H1 (cell line): Measurements from ENCODE around the gene CHI3L2. TPM values are rescaled to one million over a fixed set of nuclear protein-coding genes. Genes with fewer than 3 reads are reported as not detected.

Source experiments
- CTCF ChIA-PET: fragments of 300-600 bp; sonication (Branson Sonifier 250); formaldehyde crosslinking; loops from one replicate; lab custom pipeline; 2021; ENCODE audit not compliant: partially characterized antibody; lab: Charles Lee
- POLR2A ChIA-PET: fragments of 300-600 bp; sonication (Branson Sonifier 250); formaldehyde crosslinking; loops from one replicate; lab custom pipeline; 2021; ENCODE audit warnings: inconsistent platforms; ENCODE audit not compliant: partially characterized antibody; lab: Charles Lee
- DNase-seq, 2 experiments: peaks; one replicate each; pipeline versions ENCODE4 v3.0.0 to v3.0.0-alpha.2; 2010 to 2022; ENCODE audit warnings: low spot score in 2 of 2, low read depth in 1 of 2, mixed read lengths in 1 of 2
- FAIRE-seq: peaks from 2 replicates; lab custom pipeline; 2011; peaks lifted over from hg19 to GRCh38; lab: Jason Lieb, UNC
- H2AFZ ChIP-seq: 2 replicates; pipeline ENCODE4 v1.8.1; 2012; ENCODE audit warnings: low read length, inconsistent platforms
- H2AK5ac ChIP-seq: 2 replicates; pipeline ENCODE4 v1.6.1; 2013; ENCODE audit warnings: low read depth, low read length
- H2BK120ac ChIP-seq: replicated peaks from 2 replicates; pipeline ENCODE3; 2013; ENCODE audit warnings: low read depth, low read length, inconsistent platforms
- H2BK12ac ChIP-seq: 2 replicates; pipeline ENCODE4 v1.6.1; 2013; ENCODE audit warnings: low read depth, low read length
- H2BK15ac ChIP-seq: 2 replicates; pipeline ENCODE4 v1.6.1; 2013; ENCODE audit warnings: low read length
- H2BK20ac ChIP-seq: 2 replicates; pipeline ENCODE4 v1.6.1; 2013; ENCODE audit warnings: low read length
- H2BK5ac ChIP-seq: 2 replicates; pipeline ENCODE4 v1.6.1; 2013; ENCODE audit warnings: low read depth, low read length
- H3K14ac ChIP-seq: 2 replicates; pipeline ENCODE4 v1.6.1; 2013; ENCODE audit warnings: inconsistent platforms; ENCODE audit not compliant: insufficient read length
- H3K18ac ChIP-seq: 2 replicates; pipeline ENCODE4 v1.6.1; 2013; ENCODE audit warnings: low read length; ENCODE audit errors: extremely low read depth
- H3K23ac ChIP-seq: 2 replicates; pipeline ENCODE4 v1.6.1; 2013; ENCODE audit warnings: inconsistent platforms; ENCODE audit not compliant: insufficient read length
- H3K23me2 ChIP-seq: 2 replicates; pipeline ENCODE4 v1.6.1; 2013; ENCODE audit warnings: low read depth, low read length
- H3K27ac ChIP-seq: 2 replicates; pipeline ENCODE4 v1.6.1; 2011; ENCODE audit warnings: low read depth, low read length, inconsistent platforms
- H3K27me3 ChIP-seq, 4 experiments: replicated peaks in 1 of 4; 1 replicate in 1 of 4; 2 replicates in 3 of 4; pipeline versions ENCODE4 v1.6.1 to v1.8.1; 2011 to 2013; ENCODE audit warnings: low read length in 3 of 4, mild to moderate bottlenecking in 3 of 4, inconsistent platforms in 2 of 4, mixed read lengths in 2 of 4, moderate library complexity in 1 of 4; ENCODE audit not compliant: control insufficient read depth in 3 of 4, insufficient read depth in 3 of 4; ENCODE audit errors: extremely low read depth in 1 of 4
- H3K36me3 ChIP-seq, 4 experiments: 2 replicates each; pipeline versions ENCODE4 v1.6.1 to v1.8.1; 2011 to 2013; ENCODE audit warnings: mild to moderate bottlenecking in 4 of 4, low read length in 3 of 4, moderate library complexity in 2 of 4, control low read depth in 1 of 4, inconsistent platforms in 1 of 4; ENCODE audit not compliant: insufficient read depth in 4 of 4, control insufficient read depth in 2 of 4
- H3K4ac ChIP-seq: replicated peaks from 2 replicates; pipeline ENCODE3; 2013; ENCODE audit warnings: low read length, low read depth, mixed read lengths, inconsistent platforms; ENCODE audit not compliant: insufficient read length
- H3K4me1 ChIP-seq, 4 experiments: replicated peaks in 1 of 4; 1 replicate in 1 of 4; 2 replicates in 3 of 4; pipeline versions ENCODE4 v1.6.1 to v1.8.1; 2011 to 2013; ENCODE audit warnings: low read length in 3 of 4, inconsistent platforms in 2 of 4, mixed read lengths in 1 of 4; ENCODE audit not compliant: insufficient read depth in 4 of 4, control insufficient read depth in 3 of 4
- H3K4me2 ChIP-seq, 2 experiments: 2 replicates each; pipeline versions ENCODE4 v1.6.1 to v1.8.1; 2011 to 2013; ENCODE audit warnings: low read depth in 2 of 2, low read length in 2 of 2, control low read depth in 1 of 2, inconsistent platforms in 1 of 2, mild to moderate bottlenecking in 1 of 2; ENCODE audit not compliant: insufficient read depth in 1 of 2
- H3K4me3 ChIP-seq, 4 experiments: fragments of 200-600, 300-600 bp in 1 of 4; sonication (generic), shearing (Covaris generic), sonication (Bioruptor Twin) in 1 of 4; 2 replicates each; pipeline versions ENCODE4 v1.5.1 to v1.8.1; 2011 to 2016; ENCODE audit warnings: low read length in 4 of 4, low read depth in 3 of 4, control low read depth in 2 of 4, inconsistent platforms in 2 of 4, mild to moderate bottlenecking in 2 of 4, mixed read lengths in 1 of 4, moderate library complexity in 1 of 4; ENCODE audit not compliant: insufficient read depth in 2 of 4; ENCODE audit errors: extremely low read depth in 1 of 4
- H3K56ac ChIP-seq: replicated peaks from 2 replicates; pipeline ENCODE3; 2013; ENCODE audit warnings: low read depth, mild to moderate bottlenecking, mixed read lengths, low read length, inconsistent platforms; ENCODE audit not compliant: insufficient read length
- H3K79me1 ChIP-seq: 2 replicates; pipeline ENCODE4 v1.6.1; 2013; ENCODE audit warnings: low read depth, low read length, control low read depth
- H3K79me2 ChIP-seq, 2 experiments: 2 replicates each; pipeline versions ENCODE4 v1.6.1 to v1.8.1; 2012 to 2013; ENCODE audit warnings: low read length in 2 of 2, mild to moderate bottlenecking in 2 of 2, inconsistent platforms in 1 of 2; ENCODE audit not compliant: insufficient read depth in 2 of 2, control insufficient read depth in 1 of 2
- H3K9ac ChIP-seq, 4 experiments: replicated peaks in 1 of 4; 1 replicate in 1 of 4; 2 replicates in 3 of 4; pipeline versions ENCODE4 v1.6.1 to v1.8.1; 2011 to 2013; ENCODE audit warnings: low read depth in 3 of 4, low read length in 3 of 4, control low read depth in 2 of 4, mild to moderate bottlenecking in 2 of 4, moderate library complexity in 2 of 4, inconsistent platforms in 1 of 4; ENCODE audit errors: extremely low read depth in 1 of 4
- H3K9me3 ChIP-seq, 2 experiments: 2 replicates each; pipeline versions ENCODE4 v1.6.1 to v1.8.1; 2012 to 2013; ENCODE audit warnings: mild to moderate bottlenecking in 2 of 2, moderate library complexity in 2 of 2, control low read depth in 1 of 2, inconsistent platforms in 1 of 2, low read depth in 1 of 2, low read length in 1 of 2, mixed read lengths in 1 of 2; ENCODE audit not compliant: insufficient read depth in 2 of 2
- H4K20me1 ChIP-seq, 2 experiments: replicated peaks in 1 of 2; 2 replicates each; pipeline versions ENCODE3 to v1.8.1; 2011 to 2013; ENCODE audit warnings: inconsistent platforms in 2 of 2, low read length in 2 of 2, mild to moderate bottlenecking in 1 of 2; ENCODE audit not compliant: insufficient read depth in 2 of 2, control insufficient read depth in 1 of 2
- H4K5ac ChIP-seq: 2 replicates; pipeline ENCODE4 v1.6.1; 2013; ENCODE audit warnings: low read length, low read depth, mixed read lengths, inconsistent platforms; ENCODE audit not compliant: insufficient read length
- H4K8ac ChIP-seq: 2 replicates; pipeline ENCODE4 v1.8.0; 2013; ENCODE audit warnings: mild to moderate bottlenecking, moderate library complexity, low read length, inconsistent platforms; ENCODE audit not compliant: insufficient read depth; ENCODE audit errors: extremely low read depth
- H4K91ac ChIP-seq: replicated peaks from 2 replicates; pipeline ENCODE3; 2013; ENCODE audit warnings: low read length, mixed read lengths, inconsistent platforms; ENCODE audit not compliant: insufficient read length
- CEBPB ChIP-seq: IDR thresholded peaks from 2 replicates; pipeline ENCODE4 v1.6.1; 2012; ENCODE audit warnings: low read depth, low read length
- PHF8 ChIP-seq: fragments of 200-600 bp; sonication (generic); conservative IDR thresholded peaks from 2 replicates; pipeline ENCODE4 v1.7.1; 2012; ENCODE audit warnings: low read depth, mild to moderate bottlenecking, inconsistent platforms, low read length, moderate library complexity
- POLR2A ChIP-seq, 2 experiments: IDR thresholded peaks; 1 replicate in 1 of 2; 2 replicates in 1 of 2; pipeline ENCODE4 v1.6.1; 2011; ENCODE audit warnings: low read depth in 2 of 2, low read length in 2 of 2, mild to moderate bottlenecking in 2 of 2; ENCODE audit errors: control extremely low read depth in 1 of 2
- RAD21 ChIP-seq, 2 experiments: IDR thresholded peaks in 1 of 2; conservative IDR thresholded peaks in 1 of 2; 2 replicates each; pipeline ENCODE4 v1.6.1; 2011; ENCODE audit warnings: low read depth in 2 of 2, low read length in 2 of 2, improper control_type of control experiment in 1 of 2, inconsistent platforms in 1 of 2, mild to moderate bottlenecking in 1 of 2, moderate library complexity in 1 of 2
- RXRA ChIP-seq: IDR thresholded peaks from 2 replicates; pipeline ENCODE4 v1.6.1; 2011; ENCODE audit warnings: low read depth, mild to moderate bottlenecking, low read length, moderate library complexity; ENCODE audit not compliant: insufficient read depth
- SIN3A ChIP-seq, 2 experiments: IDR thresholded peaks in 1 of 2; conservative IDR thresholded peaks in 1 of 2; 2 replicates each; pipeline ENCODE4 v1.6.1; 2011 to 2012; ENCODE audit warnings: low read length in 2 of 2, improper control_type of control experiment in 1 of 2, low read depth in 1 of 2, mild to moderate bottlenecking in 1 of 2
- WGBS, 2 experiments: shearing (Covaris generic) in 1 of 2; methylation state at CpG; one replicate each; pipeline versions ENCODE4 v1.1.6 to v1.1.7; 2013 to 2015; ENCODE audit warnings: low lambda C conversion rate in 2 of 2, mixed read lengths in 2 of 2, inconsistent platforms in 1 of 2, low coverage in 1 of 2, missing lambda C conversion rate in 1 of 2; ENCODE audit not compliant: insufficient replicate concordance in 2 of 2, insufficient coverage in 1 of 2, insufficient read length in 1 of 2; ENCODE audit errors: extremely low coverage in 1 of 2, missing lambda C conversion rate in 1 of 2; 5-methylcytosine and 5-hydroxymethylcytosine counted together
- polyA plus RNA-seq, 7 experiments: library from polyadenylated mRNA; depleted of rRNA in 3 of 7; stranded (reverse) in 5 of 7; unstranded in 2 of 7; fragments of >200 nt in 5 of 7; fragments of 200-250 nt in 2 of 7; gene quantifications; 1 replicate in 5 of 7; 2 replicates in 1 of 7; 4 replicates in 1 of 7; pipeline versions ENCODE4 v1.2.1 to v1.2.3, GENCODE V29; 2011 to 2013; ENCODE audit warnings: missing spikeins in 2 of 7, mixed read lengths in 2 of 7
- total RNA-seq: library from RNA; stranded (reverse); fragmentation: NEBNext Ultra II Directional; extraction: Animal tissue kit (Norgen Biotek cat#: 25700); gene quantifications from 2 replicates; pipeline ENCODE4 v1.2.1, GENCODE V29; 2021

Gene CHI3L2
- total and polyA plus RNA-seq, 2 of the 8 experiments (the other 6 are each of a cell fraction or from before 2014, with no cell fraction given), result not detected

- Histone ChIP-seq H3K79me1 (no peaks in the 10 kb centered on the region), H2BK15ac (no peak overlapping the region), H3K23me2 (no peaks in the 10 kb centered on the region), H4K20me1 (no peaks in the 10 kb centered on the region), H3K27me3 (no peaks in the 10 kb centered on the region; a peak in 1 of 7 replicates), H2BK120ac (no peak overlapping the region), H4K5ac (no peak overlapping the region), H3K36me3 (no peaks in the 10 kb centered on the region), H2AK5ac (no peak overlapping the region), H3K4me3 (no peak overlapping the region), H3K4ac (no peak overlapping the region), H4K91ac (no peak overlapping the region), H3K4me2 (no peak overlapping the region), H2BK12ac (no peak overlapping the region), H3K56ac (no peak overlapping the region), H3K18ac (no peak overlapping the region), H3K9ac (no peak overlapping the region), H3K9me3 (no peaks in the 10 kb centered on the region; a peak in 1 of 4 replicates), H2AFZ (no peak overlapping the region), H3K27ac (no peak overlapping the region), H2BK5ac (no peak overlapping the region), H3K23ac (no peak overlapping the region), H4K8ac (no peak overlapping the region), H3K14ac (no peak overlapping the region), H2BK20ac (no peak overlapping the region), H3K4me1 (peaks cover 0 to 7% (median 4%) of the 10 kb centered on the region in 4 experiments; a peak in 3 of 7 replicates), H3K79me2 (no peaks in the 10 kb centered on the region)
- CTCF ChIA-PET, result no interaction called here
- 91% methylated on average over 1 of the region's 1 CpG; no CpG with 5 or more reads in 1 of the 2 experiments for WGBS, 2 experiments
- FAIRE-seq (no peak), DNase-seq (no peak)
- POLR2A ChIA-PET, result no interaction called here
- no peak for TF ChIP-seq POLR2A (IDR thresholded peaks at IDR 0.05; ENCODE audit: control extremely low read depth in 1 of 2, low read depth in 2 of 2, low read length in 2 of 2)
- TF ChIP-seq PHF8, result no peak
- TF ChIP-seq RAD21 (IDR thresholded peaks at IDR 0.05 in 1 of 2, conservative IDR thresholded peaks at IDR 0.05 in 1 of 2; ENCODE audit: low read depth in 2 of 2, low read length in 2 of 2), result no peak
- no peak for TF ChIP-seq RXRA
- TF ChIP-seq SIN3A (conservative IDR thresholded peaks at IDR 0.05 in 1 of 2, IDR thresholded peaks at IDR 0.05 in 1 of 2; ENCODE audit: low read depth in 1 of 2, low read length in 2 of 2), result no peak
- no peak for TF ChIP-seq CEBPB
Measured at GRCh38 chr1:111211921-111212320, 15.6 kb upstream of the CHI3L2 start.
